ENCODE results near the gene FUT7.

Gene FUT7

GRCh38 chr9:137029058-137029936, 2.6 kb downstream of the FUT7 start (continued):
- no peak for TF ChIP-seq BCL6B (tag by site-specific recombination; IDR thresholded peaks at IDR 0.05)
- TF ChIP-seq WT1 (tag by site-specific recombination; IDR thresholded peaks at IDR 0.05): no peak
- no peak for TF ChIP-seq ZNF692 (tag by site-specific recombination; IDR thresholded peaks at IDR 0.05)
- TF ChIP-seq ZNF624 (tag by site-specific recombination; IDR thresholded peaks at IDR 0.05): no peak
- no peak for TF ChIP-seq ZBTB21 (tag by site-specific recombination; IDR thresholded peaks at IDR 0.05)
- TF ChIP-seq ZXDB (tag by site-specific recombination; IDR thresholded peaks at IDR 0.05): no peak
- TF ChIP-seq PATZ1 (tag by site-specific recombination; IDR thresholded peaks at IDR 0.05): peak; percentile 27
- no peak for TF ChIP-seq ZNF175 (tag by site-specific recombination; IDR thresholded peaks at IDR 0.05)
- TF ChIP-seq ZNF521 (tag by site-specific recombination; IDR thresholded peaks at IDR 0.05): no peak
- TF ChIP-seq ZBTB6 (tag by site-specific recombination; IDR thresholded peaks at IDR 0.05): no peak
- TF ChIP-seq ZNF510 (tag by site-specific recombination; IDR thresholded peaks at IDR 0.05; ENCODE audit: insufficient replicate concordance): no peak
- TF ChIP-seq HOXD13 (CRISPR knock-in tag; IDR thresholded peaks at IDR 0.05; ENCODE audit: borderline replicate concordance): no peak
- TF ChIP-seq ZNF2 (tag by site-specific recombination; IDR thresholded peaks at IDR 0.05): peak; percentile 57; the same call in 1 of the 2 replicates
- TF ChIP-seq ZNF76 (tag by site-specific recombination; IDR thresholded peaks at IDR 0.05; ENCODE audit: borderline replicate concordance, low read depth): peak; percentile 33; the same call in 1 of the 2 replicates
- no peak for TF ChIP-seq ZNF350 (tag by site-specific recombination; IDR thresholded peaks at IDR 0.05)
- no peak for TF ChIP-seq ZBTB49 (tag by site-specific recombination; IDR thresholded peaks at IDR 0.05; ENCODE audit: low read depth)
- no peak for TF ChIP-seq ZNF148 (tag by site-specific recombination; IDR thresholded peaks at IDR 0.05; ENCODE audit: borderline replicate concordance)
- no peak for TF ChIP-seq ZNF747 (tag by site-specific recombination; IDR thresholded peaks at IDR 0.05)
- TF ChIP-seq BCL11A (tag by site-specific recombination; IDR thresholded peaks at IDR 0.05; ENCODE audit: low read depth): peak; percentile 60; the same call in 1 of the 2 replicates
- TF ChIP-seq INSM2 (tag by site-specific recombination; IDR thresholded peaks at IDR 0.05): peak; percentile 30; the same call in 1 of the 2 replicates
- TF ChIP-seq FEZF1 (tag by site-specific recombination; IDR thresholded peaks at IDR 0.05): no peak
- no peak for TF ChIP-seq AEBP2 (tag by site-specific recombination; IDR thresholded peaks at IDR 0.05; ENCODE audit: borderline replicate concordance)
- TF ChIP-seq KLF8 (tag by site-specific recombination; IDR thresholded peaks at IDR 0.05): peak; percentile 69

All from HEK293 (cell line).